HTR-8/SVneo (cell line): ENCODE results near the gene REN.
A peak's percentile ranks its signal among the peaks of the same experiment; 100 is the strongest.

Experiments used
- DNase-seq: peaks from one replicate; pipeline ENCODE4 v3.0.0; 2011; ENCODE audit warnings: low spot score, mixed read lengths; ENCODE audit not compliant: insufficient read length
- FAIRE-seq: peaks from 2 replicates; lab custom pipeline; 2011; peaks lifted over from hg19 to GRCh38; lab: Jason Lieb, UNC

Gene REN

GRCh38 chr1:204166219-204166618 is at the start of gene REN:
TSS of gene REN (minus strand) at chr1:204166337. CDS start at chr1:204166293, 44 bp downstream.
- no peak for FAIRE-seq
- DNase-seq, result no peak

GRCh38 chr1:204213668-204214662 is 47.8 kb upstream of the REN start, which contains the start of gene GOLT1A:
TSS of gene GOLT1A (minus strand) at chr1:204213988. CDS start at chr1:204213906, 82 bp downstream.
- DNase-seq (peak; percentile 50), FAIRE-seq (no peak)

GRCh38 chr1:204212715-204213114 is 46.6 kb upstream of the REN start:
- FAIRE-seq, result no peak

GRCh38 chr1:204211046-204211445 is 44.9 kb upstream of the REN start:
- DNase-seq (no peak), FAIRE-seq (no peak)

More at GRCh38 chr1:204212715-204213114, 46.6 kb upstream of the REN start:
- DNase-seq, result no peak

- FAIRE-seq (peak; percentile 75), DNase-seq (peak; percentile 83)
Measured at GRCh38 chr1:204207136-204207616, 41.0 kb upstream of the REN start.

GRCh38 chr1:204206121-204206520 is 40.0 kb upstream of the REN start:
- no peak for DNase-seq
- FAIRE-seq, result no peak

- no peak for FAIRE-seq
- DNase-seq, result no peak
Measured at GRCh38 chr1:204205486-204205885, 39.3 kb upstream of the REN start.

GRCh38 chr1:204204944-204205343 is 38.8 kb upstream of the REN start:
- DNase-seq, result no peak
- no peak for FAIRE-seq

GRCh38 chr1:204203206-204203767 is 37.1 kb upstream of the REN start:
- FAIRE-seq, result no peak
- DNase-seq, result no peak

GRCh38 chr1:204202481-204202880 is 36.3 kb upstream of the REN start:
- no peak for FAIRE-seq
- DNase-seq, result no peak

- FAIRE-seq, result no peak
- no peak for DNase-seq
Measured at GRCh38 chr1:204201348-204202040, 35.4 kb upstream of the REN start.

GRCh38 chr1:204199579-204199978 is 33.4 kb upstream of the REN start:
- FAIRE-seq, result no peak
- DNase-seq, result no peak

GRCh38 chr1:204198348-204199340 is 32.5 kb upstream of the REN start:
- FAIRE-seq (peak; percentile 74), DNase-seq (peak; percentile 84)

GRCh38 chr1:204197068-204197467 is 30.9 kb upstream of the REN start:
- no peak for DNase-seq
- no peak for FAIRE-seq

- DNase-seq, result no peak
- FAIRE-seq, result no peak
Measured at GRCh38 chr1:204196068-204196795, 30.1 kb upstream of the REN start, which contains the start of gene KISS1. TSS of gene KISS1 (minus strand) at chr1:204196491. CDS start at chr1:204192876, 3,615 bp downstream.

- no peak for DNase-seq
- FAIRE-seq, result no peak
Measured at GRCh38 chr1:204194771-204195170, 28.6 kb upstream of the REN start.

GRCh38 chr1:204194080-204194479 is 27.9 kb upstream of the REN start:
- FAIRE-seq, result no peak
- no peak for DNase-seq

- FAIRE-seq (no peak), DNase-seq (no peak)
Measured at GRCh38 chr1:204192589-204193352, 26.6 kb upstream of the REN start.
